Subcutaneous adipose tissue (tissue), 4 donors: ENCODE data around the gene DCLRE1B. TPM values are rescaled to one million over a fixed set of nuclear protein-coding genes. Genes with fewer than 3 reads are reported as not detected.

ENCODE experiments used
- total RNA-seq, 4 donors: library from RNA; depleted of rRNA; stranded (reverse); fragments of >200 nt; gene quantifications; one replicate each; pipeline ENCODE4 v1.1.0, GENCODE V29; 2016
- TF ChIP-seq, protein P1 (sequence below): fragments of 450-650 bp; IDR thresholded peaks from one replicate; pipeline ENCODE4 v1.5.1; 2016; ENCODE audit warnings: low read depth, mild to moderate bottlenecking, control low read depth, antibody characterized with exemption, moderate library complexity

Gene DCLRE1B
- total RNA-seq, 4 donors from 2014 or later = 4.1 to 9.0 (median 4.2) TPM

DNA sequence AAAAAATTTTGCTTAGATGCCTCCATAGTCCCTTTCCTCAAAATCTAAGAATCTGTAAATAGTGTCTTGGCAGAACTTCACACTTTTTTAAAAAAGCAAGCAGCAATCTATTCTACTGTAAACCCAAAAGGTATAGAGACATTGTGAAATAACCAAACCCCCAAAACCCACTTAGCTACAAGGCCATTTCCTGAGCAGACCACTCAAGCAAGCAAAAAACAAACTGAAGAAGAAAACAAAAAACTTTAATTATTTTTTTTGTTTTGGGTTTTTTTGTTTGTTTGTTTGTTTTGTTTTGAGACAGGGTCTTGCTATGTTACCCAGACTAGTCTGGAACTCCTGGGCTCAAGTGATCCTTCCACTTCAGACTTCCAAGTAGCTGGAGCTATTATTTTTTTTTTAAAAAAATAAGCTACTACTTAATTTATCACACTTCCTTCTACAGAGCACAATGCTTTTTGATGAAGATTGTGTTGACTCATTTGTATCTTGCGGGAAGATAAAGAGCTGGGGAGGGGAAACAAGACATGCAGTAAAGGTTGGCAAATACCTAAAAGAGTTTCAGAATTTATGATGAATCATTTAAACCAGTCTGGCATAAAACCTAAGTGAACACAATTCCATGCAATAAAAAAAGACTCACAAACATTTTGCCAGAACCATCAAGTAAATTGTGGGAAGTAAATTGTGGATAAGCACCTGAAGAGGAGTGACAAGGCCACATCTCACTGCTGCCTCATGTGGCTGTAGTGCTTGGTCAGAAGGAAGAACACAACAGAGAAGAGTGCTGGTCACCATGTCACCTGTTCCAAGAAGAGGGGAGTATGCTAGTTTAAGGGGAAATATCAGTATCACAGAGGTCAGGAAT is 30.9 kb upstream of the DCLRE1B start:
- TF ChIP-seq, protein P1, sequence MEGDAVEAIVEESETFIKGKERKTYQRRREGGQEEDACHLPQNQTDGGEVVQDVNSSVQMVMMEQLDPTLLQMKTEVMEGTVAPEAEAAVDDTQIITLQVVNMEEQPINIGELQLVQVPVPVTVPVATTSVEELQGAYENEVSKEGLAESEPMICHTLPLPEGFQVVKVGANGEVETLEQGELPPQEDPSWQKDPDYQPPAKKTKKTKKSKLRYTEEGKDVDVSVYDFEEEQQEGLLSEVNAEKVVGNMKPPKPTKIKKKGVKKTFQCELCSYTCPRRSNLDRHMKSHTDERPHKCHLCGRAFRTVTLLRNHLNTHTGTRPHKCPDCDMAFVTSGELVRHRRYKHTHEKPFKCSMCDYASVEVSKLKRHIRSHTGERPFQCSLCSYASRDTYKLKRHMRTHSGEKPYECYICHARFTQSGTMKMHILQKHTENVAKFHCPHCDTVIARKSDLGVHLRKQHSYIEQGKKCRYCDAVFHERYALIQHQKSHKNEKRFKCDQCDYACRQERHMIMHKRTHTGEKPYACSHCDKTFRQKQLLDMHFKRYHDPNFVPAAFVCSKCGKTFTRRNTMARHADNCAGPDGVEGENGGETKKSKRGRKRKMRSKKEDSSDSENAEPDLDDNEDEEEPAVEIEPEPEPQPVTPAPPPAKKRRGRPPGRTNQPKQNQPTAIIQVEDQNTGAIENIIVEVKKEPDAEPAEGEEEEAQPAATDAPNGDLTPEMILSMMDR = no peak

DNA sequence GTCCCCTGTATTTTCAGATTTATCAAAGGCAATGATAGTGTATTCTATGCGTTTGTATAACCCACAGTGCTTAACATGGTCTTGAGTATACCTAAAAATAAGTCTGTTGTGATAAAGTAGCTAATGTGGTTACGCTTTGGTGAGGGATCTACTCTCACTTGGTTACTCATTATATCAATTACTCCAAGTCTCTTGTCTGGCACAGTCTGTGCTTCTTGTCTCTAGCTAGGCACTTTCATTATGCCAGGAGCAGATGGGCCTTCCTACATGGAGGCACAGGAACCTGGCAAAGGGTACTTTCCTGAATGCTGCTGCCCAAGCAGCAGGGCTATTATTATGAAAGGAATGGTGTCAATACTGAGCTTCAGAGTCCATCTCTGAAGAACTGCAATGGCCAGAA is 29.4 kb upstream of the DCLRE1B start:
- TF ChIP-seq, protein P1 = no peak

DNA sequence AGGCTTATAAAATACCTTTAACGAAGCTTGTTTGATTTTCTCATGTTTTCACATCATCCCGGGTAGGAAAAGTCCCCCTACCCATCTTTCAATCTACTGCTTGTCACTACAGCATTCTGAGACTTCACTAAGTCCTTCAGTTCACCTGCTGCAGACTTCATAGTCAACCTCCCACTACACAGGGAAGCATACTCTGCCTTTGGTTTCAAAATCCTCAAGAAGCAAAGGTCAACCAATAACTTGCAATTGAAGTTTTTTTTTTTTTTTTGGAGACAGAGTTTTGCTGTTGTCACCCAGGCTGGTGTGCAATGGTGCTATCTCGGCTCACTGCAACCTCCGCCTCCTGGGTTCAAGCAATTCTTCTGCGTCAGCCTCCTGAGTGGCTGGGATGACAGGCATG is 28.9 kb upstream of the DCLRE1B start:
- TF ChIP-seq, protein P1 = no peak

DNA sequence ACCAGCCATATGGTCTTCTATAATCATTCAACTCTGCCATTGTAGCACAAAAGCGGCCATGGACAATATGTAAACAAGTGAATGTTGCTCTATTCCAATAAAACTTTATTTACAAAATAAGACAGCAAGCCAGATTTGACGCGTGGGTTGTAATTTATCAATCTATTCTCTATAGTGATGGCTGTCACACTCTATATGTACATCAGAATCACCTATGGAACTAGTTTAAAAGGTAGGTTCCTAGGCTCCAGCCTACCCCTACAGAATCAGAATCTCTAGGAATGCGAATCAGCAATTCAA is 25.4 kb upstream of the DCLRE1B start:
- TF ChIP-seq, protein P1 = no peak

DNA sequence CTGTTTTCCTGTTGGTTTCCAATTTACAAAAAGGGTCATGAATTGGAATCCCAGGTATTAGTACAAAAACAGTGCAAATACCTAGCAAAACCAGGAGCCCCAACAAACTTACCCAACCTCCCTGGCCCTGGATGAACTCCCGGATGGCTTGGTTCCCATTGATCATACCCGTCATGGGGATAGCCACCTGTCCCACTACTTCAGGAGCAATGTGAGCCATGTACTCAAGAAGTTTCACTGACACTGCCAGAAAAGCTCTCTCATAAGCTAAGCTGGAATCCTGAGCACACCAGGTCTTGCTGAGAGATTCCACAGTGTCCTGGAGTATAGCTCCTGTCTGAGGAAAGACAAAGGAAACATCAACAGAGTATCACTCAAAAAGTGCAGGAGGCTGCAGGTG is 23.5 kb upstream of the DCLRE1B start:
- TF ChIP-seq, protein P1 = no peak

DNA sequence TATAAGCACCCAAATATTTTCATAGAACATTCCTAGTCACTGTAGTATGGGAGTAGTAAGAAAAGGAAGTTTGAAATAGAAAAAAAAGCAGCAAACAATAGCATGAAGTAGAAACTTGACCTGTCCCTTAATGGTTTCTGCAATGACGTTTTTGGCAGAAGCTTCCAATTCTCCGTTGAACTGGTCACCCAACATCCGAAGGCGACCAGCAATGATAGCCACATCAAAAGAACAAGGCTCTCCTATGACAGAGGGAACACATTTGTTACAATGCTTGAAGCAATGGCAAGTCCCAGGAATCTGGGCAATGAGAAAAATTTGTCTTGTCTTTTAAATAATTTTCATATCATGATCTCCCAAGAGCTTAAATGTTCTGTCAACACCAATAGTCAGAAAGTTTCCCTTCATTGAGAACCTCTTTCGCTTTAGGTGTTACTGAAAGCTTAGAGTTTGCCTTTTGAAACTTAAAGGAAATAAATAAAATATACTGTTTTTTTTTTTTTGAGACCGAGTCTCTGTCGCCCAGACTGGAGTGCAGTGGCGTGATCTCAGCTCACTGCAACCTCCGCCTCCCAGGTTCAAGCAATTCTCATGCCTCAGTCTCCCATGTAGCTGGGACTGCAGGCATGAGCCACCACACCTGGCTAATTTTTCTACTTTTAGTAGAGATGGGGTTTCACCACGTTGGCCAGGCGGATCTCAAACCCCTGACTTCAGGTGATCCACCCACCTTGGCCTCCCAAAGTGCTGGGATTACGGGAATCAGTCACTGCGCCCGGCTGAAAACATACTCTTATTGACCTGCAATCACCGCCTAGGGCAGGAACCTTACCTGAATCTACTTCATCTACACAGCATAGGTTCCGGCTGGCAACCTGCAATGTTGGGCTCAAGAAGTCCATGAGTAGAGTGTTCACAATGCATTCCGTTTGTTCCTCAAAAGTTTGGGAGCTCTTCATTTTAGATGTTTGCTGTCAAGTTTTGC is 18.4 kb upstream of the DCLRE1B start:
- TF ChIP-seq, protein P1 = no peak
